Esophagus squamous epithelium (tissue), 5 donors: ENCODE measurements around the gene CNOT1. TPM values are rescaled to one million over a fixed set of nuclear protein-coding genes. Genes with fewer than 3 reads are reported as not detected.
"Not testable (repeated sequence)": the region's sequence is repeated elsewhere in the genome, so short reads cannot be mapped to it uniquely, and the experiment has no call there.

Experiments
- DNase-seq: peaks from one replicate; lab custom pipeline; 2025; lab: John Stamatoyannopoulos, UW
- H3K27ac ChIP-seq, 4 donors: fragments of 200-600 bp; sonication (generic); one replicate each; pipeline ENCODE4 v1.5.1; 2016 to 2019; ENCODE audit warnings: mild to moderate bottlenecking in 1 of 4
- H3K27me3 ChIP-seq, 4 donors: fragments of 200-600 bp; sonication (generic); 1 replicate in 3 of 4; 2 replicates in 1 of 4; pipeline versions ENCODE4 v1.5.1 to v1.6.0; 2017 to 2021; ENCODE audit warnings: antibody characterized with exemption in 1 of 4
- H3K36me3 ChIP-seq, 3 donors: fragments of 200-600 bp; sonication (generic); one replicate each; pipeline ENCODE4 v1.5.1; 2016 to 2019
- H3K4me1 ChIP-seq, 3 donors: fragments of 200-600 bp; sonication (generic); one replicate each; pipeline ENCODE4 v1.5.1; 2017 to 2019
- H3K4me3 ChIP-seq, 4 donors: fragments of 200-600 bp; sonication (generic); 1 replicate in 3 of 4; 2 replicates in 1 of 4; pipeline ENCODE4 v1.5.1; 2016 to 2019; ENCODE audit warnings: mild to moderate bottlenecking in 2 of 4, moderate library complexity in 1 of 4
- H3K9me3 ChIP-seq, 3 donors: fragments of 200-600 bp; sonication (generic); one replicate each; pipeline ENCODE4 v1.5.1; 2016 to 2019
- POLR2A ChIP-seq, 4 donors: fragments of 450-650 bp; IDR thresholded peaks; one replicate each; pipeline ENCODE4 v1.6.1; 2017; ENCODE audit warnings: antibody characterized with exemption in 4 of 4, mild to moderate bottlenecking in 4 of 4, moderate library complexity in 3 of 4
- WGBS, 2 donors: methylation state at CpG; one replicate each; pipeline ENCODE4 v1.1.5; 2018; 5-methylcytosine and 5-hydroxymethylcytosine counted together
- intact Hi-C: fragments of 100-400 bp; cut with DNase I; formaldehyde crosslinking; loops from one replicate; pipeline ENCODE4 v1.15.0; 2022
- total RNA-seq, 4 donors: library from RNA; depleted of rRNA; stranded (reverse); fragments of >200 nt; gene quantifications; one replicate each; pipeline ENCODE4 v1.1.0, GENCODE V29; 2016
- TF ChIP-seq, protein P1 (sequence below), 6 experiments: fragments of 450-650 bp in 4 of 6; fragments of 200-600 bp in 2 of 6; sonication (generic) in 2 of 6; IDR thresholded peaks; one replicate each; pipeline ENCODE4 v1.5.1; 2016 to 2019; ENCODE audit warnings: antibody characterized with exemption in 6 of 6, mild to moderate bottlenecking in 4 of 6, moderate library complexity in 4 of 6
- donor health status: DM: yes; HTN: yes; CAD: no.

Gene CNOT1
- total RNA-seq, 4 donors from 2014 or later = 124 to 229 (median 153) TPM

DNA sequence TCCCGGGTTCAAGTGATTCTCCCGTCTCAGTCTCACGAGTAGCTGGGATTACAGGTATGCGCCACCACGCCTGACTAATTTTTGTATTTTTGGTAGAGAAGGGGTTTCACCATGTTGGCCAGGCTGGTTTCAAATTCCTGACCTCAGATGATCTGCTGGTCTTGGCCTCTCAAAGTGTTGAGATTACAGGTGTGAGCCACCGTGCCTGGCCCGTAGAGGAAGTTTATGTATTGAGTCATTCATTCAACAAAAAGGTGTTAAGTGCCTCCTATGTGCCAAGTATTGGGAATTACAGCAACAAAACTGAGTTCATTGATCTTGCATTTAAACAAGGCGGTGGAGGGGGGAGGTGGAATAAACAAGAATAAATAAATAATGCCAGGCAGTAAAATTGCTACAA lies 10.2 kb upstream of the CNOT1 start:
- no peaks in the 10 kb centered on the region for H3K9me3 ChIP-seq
- no peak overlapping the region for H3K27ac ChIP-seq
- no peaks in the 10 kb centered on the region for H3K36me3 ChIP-seq
- H3K27me3 ChIP-seq = no peaks in the 10 kb centered on the region
- H3K4me3 ChIP-seq = no peak overlapping the region
- intact Hi-C loops = no loop called here
- no peak for DNase-seq
- TF ChIP-seq, protein P1, sequence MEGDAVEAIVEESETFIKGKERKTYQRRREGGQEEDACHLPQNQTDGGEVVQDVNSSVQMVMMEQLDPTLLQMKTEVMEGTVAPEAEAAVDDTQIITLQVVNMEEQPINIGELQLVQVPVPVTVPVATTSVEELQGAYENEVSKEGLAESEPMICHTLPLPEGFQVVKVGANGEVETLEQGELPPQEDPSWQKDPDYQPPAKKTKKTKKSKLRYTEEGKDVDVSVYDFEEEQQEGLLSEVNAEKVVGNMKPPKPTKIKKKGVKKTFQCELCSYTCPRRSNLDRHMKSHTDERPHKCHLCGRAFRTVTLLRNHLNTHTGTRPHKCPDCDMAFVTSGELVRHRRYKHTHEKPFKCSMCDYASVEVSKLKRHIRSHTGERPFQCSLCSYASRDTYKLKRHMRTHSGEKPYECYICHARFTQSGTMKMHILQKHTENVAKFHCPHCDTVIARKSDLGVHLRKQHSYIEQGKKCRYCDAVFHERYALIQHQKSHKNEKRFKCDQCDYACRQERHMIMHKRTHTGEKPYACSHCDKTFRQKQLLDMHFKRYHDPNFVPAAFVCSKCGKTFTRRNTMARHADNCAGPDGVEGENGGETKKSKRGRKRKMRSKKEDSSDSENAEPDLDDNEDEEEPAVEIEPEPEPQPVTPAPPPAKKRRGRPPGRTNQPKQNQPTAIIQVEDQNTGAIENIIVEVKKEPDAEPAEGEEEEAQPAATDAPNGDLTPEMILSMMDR (IDR thresholded peaks at IDR 0.05) = no peak
- TF ChIP-seq POLR2A (IDR thresholded peaks at IDR 0.05) = no peak
- peaks cover 0 to 51% (median 0%) of the 10 kb centered on the region in 3 donors for H3K4me1 ChIP-seq
- 79 to 81% methylated on average over 3 to 8 of the region's 8 CpGs for WGBS, 2 donors

DNA sequence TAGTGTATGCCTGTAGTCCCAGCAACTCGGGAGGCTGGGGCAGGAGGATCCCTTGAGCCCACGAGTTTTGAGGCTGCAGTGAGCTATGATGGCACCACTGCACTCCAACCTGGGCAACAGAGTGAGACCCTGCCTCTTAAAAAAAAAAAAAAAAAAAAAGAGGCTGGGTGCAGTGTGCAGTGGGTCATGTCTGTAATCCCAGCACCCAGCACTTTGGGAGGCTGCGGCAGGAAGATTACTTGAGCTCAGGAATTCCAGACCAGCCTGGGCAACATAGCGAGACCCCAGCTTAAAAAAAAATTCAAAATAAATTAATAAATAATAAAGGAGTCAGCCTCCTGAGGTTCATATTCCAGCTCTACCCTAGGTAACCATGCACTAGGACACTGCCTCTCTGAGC lies 9.6 kb upstream of the CNOT1 start:
- H3K4me1 ChIP-seq = peaks cover 0 to 45% (median 0%) of the 10 kb centered on the region in 3 donors
- H3K27me3 ChIP-seq = no peaks in the 10 kb centered on the region
- TF ChIP-seq, protein P1 (IDR thresholded peaks at IDR 0.05) = no peak
- no peak for TF ChIP-seq POLR2A (IDR thresholded peaks at IDR 0.05)
- peak overlapping the region in 2 of 4 donors; percentile 61 to 67 for H3K27ac ChIP-seq
- 67 to 81% methylated on average over 3 of the region's 4 CpGs for WGBS, 2 donors
- no peak for DNase-seq
- intact Hi-C loops = no loop called here
- no peaks in the 10 kb centered on the region for H3K36me3 ChIP-seq
- H3K4me3 ChIP-seq = no peak overlapping the region
- H3K9me3 ChIP-seq = no peaks in the 10 kb centered on the region

DNA sequence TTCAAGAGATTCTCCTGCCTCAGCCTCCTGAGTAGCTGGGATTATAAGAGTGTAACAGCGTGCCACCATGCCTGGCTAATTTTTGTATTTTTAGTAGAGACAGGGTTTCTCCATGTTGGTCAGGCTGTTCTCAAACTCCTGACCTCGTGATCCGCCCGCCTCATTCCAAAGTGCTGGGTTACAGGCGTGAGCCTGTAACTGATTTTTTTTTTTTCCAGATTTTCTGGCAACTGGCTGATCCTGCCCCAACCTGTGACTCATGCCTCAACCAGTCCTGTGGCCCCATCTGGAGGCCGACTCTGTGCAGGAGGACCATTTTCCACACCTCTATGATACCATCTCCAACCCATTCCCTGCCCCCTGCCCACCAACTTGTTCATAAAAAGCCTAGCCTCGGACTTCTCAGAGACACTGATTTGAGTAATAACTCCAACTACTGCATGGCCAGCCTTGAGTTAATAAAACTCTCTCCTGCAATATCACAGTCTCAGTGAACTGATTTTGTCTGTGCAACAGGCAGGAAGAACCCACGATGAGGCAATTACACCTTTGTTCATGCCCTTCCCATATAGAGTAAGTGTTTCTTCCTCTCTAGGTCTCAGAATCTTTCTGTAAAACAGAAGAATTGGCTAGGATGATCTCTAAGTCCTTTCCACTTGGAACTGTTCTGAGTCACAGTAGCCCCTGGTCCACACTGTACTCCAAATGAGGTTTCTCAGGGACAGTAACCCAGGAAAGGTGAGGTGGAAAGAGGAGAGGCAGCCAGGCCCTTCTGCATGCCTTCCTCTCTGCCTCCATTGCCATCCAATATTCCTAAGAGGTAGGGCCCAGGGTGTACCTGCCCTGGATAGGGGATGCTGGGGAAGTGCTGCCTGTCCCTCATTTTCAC lies 8.8 kb upstream of the CNOT1 start:
- Histone ChIP-seq H3K4me3 (no peak overlapping the region), H3K4me1 (peaks cover 0 to 36% (median 0%) of the 10 kb centered on the region in 3 donors), H3K27me3 (no peaks in the 10 kb centered on the region), H3K36me3 (no peaks in the 10 kb centered on the region), H3K9me3 (no peaks in the 10 kb centered on the region), H3K27ac (peak overlapping the region; percentile 28 to 67 (median 50))
- DNase-seq = no peak
- intact Hi-C loops = no loop called here
- TF ChIP-seq POLR2A (IDR thresholded peaks at IDR 0.05) = no peak
- TF ChIP-seq, protein P1 (IDR thresholded peaks at IDR 0.05) = peak in 5 of 6 experiments; percentile 18 to 45 (median 26)
- WGBS, 2 donors = 34% methylated on average over 8 of the region's 8 CpGs

GRCh38 chr16:58637021-58637420 lies 7.4 kb upstream of the CNOT1 start:
- DNase-seq, H3K27me3 ChIP-seq, intact Hi-C loops, H3K9me3 ChIP-seq, H3K36me3 ChIP-seq, H3K4me3 ChIP-seq: not testable (repeated sequence)
- Histone ChIP-seq H3K27ac (peak overlapping the region in 1 of 4 donors; percentile 67), H3K4me1 (peaks cover 0 to 28% (median 0%) of the 10 kb centered on the region in 3 donors)
- WGBS, 2 donors = 94% methylated on average over 6 of the region's 6 CpGs

DNA sequence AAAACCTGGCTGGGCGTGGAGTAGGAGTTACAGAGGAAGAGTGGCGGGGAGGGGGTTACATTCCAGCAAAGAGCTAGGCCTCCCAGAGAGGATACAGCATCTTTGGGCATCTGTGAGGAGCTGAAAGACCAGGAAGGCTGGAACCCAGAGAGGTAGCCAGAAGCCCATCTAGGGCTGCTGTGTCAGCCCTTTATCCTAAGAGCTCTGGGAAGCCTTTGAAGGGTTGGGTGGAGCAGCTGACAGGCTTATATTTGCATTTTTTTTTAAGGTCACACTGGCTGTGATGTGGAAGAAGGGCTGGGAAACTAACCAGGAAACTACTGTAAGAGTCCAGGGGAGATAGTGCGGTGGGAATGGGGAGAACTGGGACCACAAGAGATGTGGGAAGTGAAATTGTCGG lies 6.8 kb upstream of the CNOT1 start:
- TF ChIP-seq POLR2A (IDR thresholded peaks at IDR 0.05) = no peak
- intact Hi-C loops = no loop called here

DNA sequence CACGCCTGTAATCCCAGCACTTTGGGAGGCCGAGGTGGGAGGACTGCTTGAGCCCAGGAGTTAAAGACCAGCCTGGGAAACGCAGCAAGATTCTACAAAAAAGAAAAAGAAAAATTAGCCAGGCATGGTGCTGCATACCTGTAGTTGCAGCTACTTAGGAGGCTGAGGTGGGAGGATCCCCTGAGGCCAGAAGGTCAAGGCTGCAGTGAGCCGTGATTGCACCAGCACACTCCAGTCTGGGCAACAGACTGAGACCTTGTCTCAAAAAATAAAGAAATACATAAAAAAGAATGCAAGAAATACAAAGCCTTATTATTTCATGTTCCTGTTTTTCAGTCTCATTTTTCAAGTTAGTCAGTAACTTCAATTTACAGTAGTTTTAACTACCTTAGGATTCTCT lies 5.9 kb upstream of the CNOT1 start:
- intact Hi-C loops = no loop called here
- Histone ChIP-seq H3K36me3 (no peaks in the 10 kb centered on the region), H3K9me3 (no peaks in the 10 kb centered on the region), H3K27ac (no peak overlapping the region), H3K27me3 (no peaks in the 10 kb centered on the region), H3K4me1 (peaks cover 0 to 33% (median 0%) of the 10 kb centered on the region in 3 donors), H3K4me3 (no peak overlapping the region)
- 90 to 94% methylated on average over 4 of the region's 4 CpGs for WGBS, 2 donors
- TF ChIP-seq POLR2A (IDR thresholded peaks at IDR 0.05) = no peak
- TF ChIP-seq, protein P1 (IDR thresholded peaks at IDR 0.05) = no peak
- DNase-seq = no peak

More for the DNA sequence above, 6.8 kb upstream of the CNOT1 start:
- no peak overlapping the region for H3K4me3 ChIP-seq
- no peak for DNase-seq
- 78 to 82% methylated on average over 4 of the region's 4 CpGs for WGBS, 2 donors
- no peaks in the 10 kb centered on the region for H3K36me3 ChIP-seq
- peaks cover 0 to 28% (median 0%) of the 10 kb centered on the region in 3 donors for H3K4me1 ChIP-seq
- H3K27ac ChIP-seq = peak overlapping the region in 1 of 4 donors; percentile 17
- H3K27me3 ChIP-seq = no peaks in the 10 kb centered on the region
- no peaks in the 10 kb centered on the region for H3K9me3 ChIP-seq
